OCI-LY3 (cell line): ENCODE measurements around the gene GNPNAT1.

Experiments used
- H2AFZ ChIP-seq: fragments of 200-600, 300-600 bp; shearing (Covaris generic); 2 replicates; pipeline ENCODE4 v1.6.0; 2014; ENCODE audit warnings: antibody characterized with exemption, low read depth, low read length
- H3K27ac ChIP-seq: fragments of 200-600, 300-600 bp; sonication (generic); 2 replicates; pipeline ENCODE4 v1.5.1; 2014; ENCODE audit warnings: mild to moderate bottlenecking, low read length, moderate library complexity, mixed read lengths
- H3K27me3 ChIP-seq: fragments of 200-600, 300-600 bp; sonication (generic); 2 replicates; pipeline ENCODE4 v1.6.1; 2014; ENCODE audit warnings: low read depth, low read length, mixed read lengths
- H3K36me3 ChIP-seq: fragments of 200-600, 300-600 bp; sonication (generic); replicated peaks from 2 replicates; pipeline ENCODE3; 2014; ENCODE audit warnings: low read depth, low read length, mixed read lengths
- H3K4me1 ChIP-seq: fragments of 300-600, 200-600 bp; sonication (generic); 2 replicates; pipeline ENCODE4 v1.6.1; 2014; ENCODE audit warnings: low read length, mixed read lengths
- H3K4me2 ChIP-seq: fragments of 200-600, 300-600 bp; sonication (generic); 2 replicates; pipeline ENCODE4 v1.6.1; 2014; ENCODE audit warnings: low read length, mixed read lengths
- H3K4me3 ChIP-seq: fragments of 300-600, 200-600 bp; sonication (generic); 2 replicates; pipeline ENCODE4 v1.5.1; 2014; ENCODE audit warnings: antibody characterized with exemption, mild to moderate bottlenecking, low read length, moderate library complexity
- H3K79me2 ChIP-seq: fragments of 300-600, 200-600 bp; shearing (Covaris generic); 2 replicates; pipeline ENCODE4 v1.6.1; 2014; ENCODE audit warnings: mild to moderate bottlenecking, low read length, mixed read lengths
- H3K9ac ChIP-seq: fragments of 300-600, 200-600 bp; shearing (Covaris generic); 2 replicates; pipeline ENCODE4 v1.6.0; 2014; ENCODE audit warnings: mild to moderate bottlenecking, low read length, moderate library complexity
- H3K9me3 ChIP-seq: fragments of 200-600, 300-600 bp; shearing (Covaris generic); 2 replicates; pipeline ENCODE4 v1.6.1; 2014; ENCODE audit warnings: low read length, mixed read lengths; ENCODE audit not compliant: insufficient read depth
- H4K20me1 ChIP-seq: fragments of 200-600, 300-600 bp; sonication (generic); 2 replicates; pipeline ENCODE4 v1.6.1; 2016; ENCODE audit warnings: low read length, mixed read lengths; ENCODE audit not compliant: insufficient read depth
- CTCF ChIP-seq: fragments of 200-600, 300-600 bp; sonication (generic); IDR thresholded peaks from 2 replicates; pipeline ENCODE4 v1.5.1; 2014; ENCODE audit warnings: antibody characterized with exemption, low read length, low read depth
- EZH2phosphoT487 ChIP-seq: fragments of 200-600 bp; shearing (Covaris generic); IDR thresholded peaks from 2 replicates; pipeline ENCODE4 v1.6.1; 2018; ENCODE audit warnings: antibody characterized with exemption, mixed run types, low read depth

Gene GNPNAT1

GRCh38 chr14:52835122-52835903 lies 43.9 kb upstream of the GNPNAT1 start:
- Histone ChIP-seq H3K4me3 (no peak overlapping the region), H4K20me1 (no peaks in the 10 kb centered on the region), H3K4me2 (no peak overlapping the region), H3K36me3 (no peaks in the 10 kb centered on the region), H3K4me1 (no peaks in the 10 kb centered on the region), H3K79me2 (no peaks in the 10 kb centered on the region), H2AFZ (no peak overlapping the region), H3K9ac (no peak overlapping the region), H3K9me3 (no peaks in the 10 kb centered on the region), H3K27ac (no peak overlapping the region), H3K27me3 (no peaks in the 10 kb centered on the region)
- TF ChIP-seq CTCF (no peak), EZH2phosphoT487 (no peak)

GRCh38 chr14:52834440-52834842 lies 43.0 kb upstream of the GNPNAT1 start:
- H3K4me2 ChIP-seq = no peak overlapping the region
- no peaks in the 10 kb centered on the region for H3K9me3 ChIP-seq
- no peak overlapping the region for H3K4me3 ChIP-seq
- no peak overlapping the region for H3K27ac ChIP-seq
- H4K20me1 ChIP-seq = no peaks in the 10 kb centered on the region
- no peaks in the 10 kb centered on the region for H3K4me1 ChIP-seq
- no peak overlapping the region for H2AFZ ChIP-seq
- H3K79me2 ChIP-seq = no peaks in the 10 kb centered on the region
- no peaks in the 10 kb centered on the region for H3K27me3 ChIP-seq
- TF ChIP-seq CTCF = no peak
- H3K36me3 ChIP-seq = no peaks in the 10 kb centered on the region
- H3K9ac ChIP-seq = no peak overlapping the region

GRCh38 chr14:52833891-52834290 lies 42.5 kb upstream of the GNPNAT1 start:
- Histone ChIP-seq H3K79me2 (no peaks in the 10 kb centered on the region), H2AFZ (no peak overlapping the region), H3K4me1 (no peaks in the 10 kb centered on the region)

More at GRCh38 chr14:52833891-52834290, 42.5 kb upstream of the GNPNAT1 start:
- no peaks in the 10 kb centered on the region for H3K9me3 ChIP-seq
- H3K4me2 ChIP-seq = no peak overlapping the region
- H3K27ac ChIP-seq = no peak overlapping the region
- H4K20me1 ChIP-seq = no peaks in the 10 kb centered on the region
- H3K4me3 ChIP-seq = no peak overlapping the region
- H3K27me3 ChIP-seq = no peaks in the 10 kb centered on the region
- TF ChIP-seq CTCF (no peak), EZH2phosphoT487 (no peak)
- H3K9ac ChIP-seq = no peak overlapping the region
- H3K36me3 ChIP-seq = no peaks in the 10 kb centered on the region
